Fibroblast of the conjunctiva (primary cell): ENCODE data around the gene TBC1D20.
A peak's percentile ranks its signal among the peaks of the same experiment; 100 is the strongest.

Experiments used
- DNase-seq: peaks from one replicate; pipeline ENCODE4 v3.0.0-alpha.2; 2010; ENCODE audit warnings: low read depth

Gene TBC1D20

GRCh38 chr20:420166-420620, 42.1 kb downstream of the TBC1D20 start:
- no peak for DNase-seq

- DNase-seq, result no peak
These were observed 42.7 kb downstream of the TBC1D20 start for GRCh38 chr20:419556-420165.

- no peak for DNase-seq
These were observed 43.4 kb downstream of the TBC1D20 start for GRCh38 chr20:418858-419365.

GRCh38 chr20:417801-418342, 44.5 kb downstream of the TBC1D20 start:
- DNase-seq, result no peak

GRCh38 chr20:416950-417800, 45.2 kb downstream of the TBC1D20 start:
- DNase-seq, result no peak

GRCh38 chr20:415820-416322, 46.5 kb downstream of the TBC1D20 start:
- no peak for DNase-seq

GRCh38 chr20:414161-414560, 48.2 kb downstream of the TBC1D20 start:
- no peak for DNase-seq

- no peak for DNase-seq
These were observed 50.3 kb downstream of the TBC1D20 start for GRCh38 chr20:412081-412480.

- no peak for DNase-seq
These were observed 52.4 kb downstream of the TBC1D20 start for GRCh38 chr20:409697-410559.

GRCh38 chr20:408843-409696, 53.3 kb downstream of the TBC1D20 start:
- DNase-seq, result no peak

GRCh38 chr20:407953-408842, 54.1 kb downstream of the TBC1D20 start, which contains the start of gene RBCK1:
Gene RBCK1, plus strand, starts transcription at chr20:408299. Its CDS starts 459 bp downstream, at chr20:408758.
- DNase-seq, result peak; percentile 60

- peak; percentile 67 for DNase-seq
These were observed 55.0 kb downstream of the TBC1D20 start for GRCh38 chr20:407133-407952.

- DNase-seq, result no peak
These were observed 55.9 kb downstream of the TBC1D20 start for GRCh38 chr20:406200-407132.

- DNase-seq, result no peak
These were observed 58.2 kb downstream of the TBC1D20 start for GRCh38 chr20:404088-404487.

GRCh38 chr20:403582-403957, 58.8 kb downstream of the TBC1D20 start:
- no peak for DNase-seq

GRCh38 chr20:402898-403581, 59.3 kb downstream of the TBC1D20 start:
- DNase-seq, result no peak

- no peak for DNase-seq
These were observed 59.8 kb downstream of the TBC1D20 start for GRCh38 chr20:402496-402885.
